Measurements from ENCODE around the gene CACNG4.

The CACNG4 gene

DNA sequence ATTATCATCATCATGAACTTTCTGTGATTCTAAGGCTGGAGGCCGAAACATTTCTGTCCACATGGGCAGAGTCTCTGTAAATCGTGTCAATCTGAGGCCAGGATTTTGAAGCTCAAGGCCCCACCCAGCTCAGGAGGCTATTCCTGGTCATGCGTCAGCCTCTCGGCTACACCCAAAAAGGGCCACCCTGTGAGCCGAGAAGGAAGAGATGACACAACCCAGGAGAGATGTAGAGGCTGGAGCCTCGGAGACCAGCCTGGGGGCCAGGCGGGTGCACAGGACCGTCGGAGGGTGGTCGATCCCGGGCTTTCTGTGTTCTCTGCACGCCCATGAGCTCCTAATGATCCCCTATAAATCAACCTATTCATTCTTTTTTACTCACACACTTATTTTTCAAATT is 78.8 kb downstream of the CACNG4 start:
- no peak for DNase-seq (ENCODE audit: low spot score)

DNA sequence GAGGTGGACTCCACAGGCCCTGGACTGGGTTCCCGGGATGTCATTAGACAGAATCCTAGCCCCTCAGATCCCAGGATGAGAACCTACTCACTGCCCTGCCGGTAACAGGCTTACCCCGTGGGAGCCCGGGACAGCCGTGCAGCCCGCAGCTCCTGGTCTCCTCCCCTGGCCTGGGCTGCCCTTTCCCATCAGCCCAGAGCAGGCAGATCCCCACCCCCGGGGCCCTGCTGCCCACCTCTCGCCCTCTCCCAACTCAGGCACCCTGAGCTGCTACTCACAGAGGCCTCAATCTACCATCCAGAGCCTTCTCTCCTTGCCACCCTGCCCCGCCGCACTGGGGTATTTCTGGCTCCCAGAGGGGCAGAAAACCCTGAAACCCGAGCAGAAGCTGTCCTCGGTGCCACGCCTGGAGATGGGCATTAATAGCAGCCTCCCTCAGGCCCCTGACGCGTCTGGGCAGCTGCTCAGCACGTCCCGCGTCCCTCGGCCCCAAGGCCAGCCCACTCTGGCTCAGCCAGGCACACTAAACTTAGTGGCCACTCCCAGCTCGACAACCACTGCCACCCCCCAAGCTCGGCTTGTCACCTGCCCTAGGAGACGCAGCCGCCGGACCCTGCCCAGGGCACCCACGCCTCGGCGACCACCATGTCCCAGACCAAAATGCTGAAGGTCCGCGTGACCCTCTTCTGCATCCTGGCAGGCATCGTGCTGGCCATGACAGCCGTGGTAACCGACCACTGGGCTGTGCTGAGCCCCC is 79.7 kb downstream of the CACNG4 start, which contains the start of gene CACNG1:
TSS of gene CACNG1 (plus strand) at position 539 of the 757 bp plus-strand sequence. CDS start at position 646, 107 bp downstream.
- DNase-seq (ENCODE audit: low spot score): no peak

DNA sequence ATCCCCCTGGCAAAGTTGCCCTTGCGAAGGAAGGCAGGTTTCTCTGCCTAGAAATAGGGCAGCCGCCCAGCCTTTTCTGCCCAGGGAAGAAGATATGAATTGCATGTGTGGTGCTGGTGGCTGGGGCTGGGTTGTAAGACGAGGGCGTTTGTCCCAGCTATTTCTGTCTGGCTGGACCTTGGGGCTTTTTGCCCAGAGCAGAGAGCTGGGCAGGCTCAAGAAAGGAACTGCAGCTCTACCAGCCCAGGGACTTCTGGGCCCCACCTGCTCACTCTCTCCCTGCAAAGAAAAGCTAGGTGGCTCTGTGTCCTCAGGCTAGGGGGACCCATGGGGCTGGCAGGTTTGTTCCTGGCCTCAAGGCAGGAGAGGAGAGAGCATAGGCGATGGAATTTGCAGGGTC is 80.4 kb downstream of the CACNG4 start:
- no peak for DNase-seq (ENCODE audit: low spot score)

DNA sequence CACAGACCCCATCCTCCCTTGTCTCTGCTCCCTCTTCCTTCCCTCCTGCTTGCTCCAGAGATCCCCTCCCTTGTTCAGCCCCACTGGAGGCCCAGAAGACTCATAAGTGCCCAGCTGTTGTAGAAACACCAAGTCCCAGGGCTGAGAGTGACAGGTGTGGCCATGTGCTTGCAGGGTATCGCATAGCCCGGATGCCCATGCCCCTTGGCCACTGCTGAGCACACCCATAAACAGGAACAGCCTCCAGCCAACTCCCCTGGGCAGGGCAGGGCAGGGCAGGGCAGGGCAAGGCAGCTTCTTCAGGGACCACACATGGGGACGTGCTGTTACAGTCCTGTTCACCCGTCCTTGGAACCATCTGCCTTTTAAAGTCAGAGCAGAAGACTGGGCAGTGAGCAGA is 81.9 kb downstream of the CACNG4 start:
- DNase-seq (ENCODE audit: low spot score): no peak

DNA sequence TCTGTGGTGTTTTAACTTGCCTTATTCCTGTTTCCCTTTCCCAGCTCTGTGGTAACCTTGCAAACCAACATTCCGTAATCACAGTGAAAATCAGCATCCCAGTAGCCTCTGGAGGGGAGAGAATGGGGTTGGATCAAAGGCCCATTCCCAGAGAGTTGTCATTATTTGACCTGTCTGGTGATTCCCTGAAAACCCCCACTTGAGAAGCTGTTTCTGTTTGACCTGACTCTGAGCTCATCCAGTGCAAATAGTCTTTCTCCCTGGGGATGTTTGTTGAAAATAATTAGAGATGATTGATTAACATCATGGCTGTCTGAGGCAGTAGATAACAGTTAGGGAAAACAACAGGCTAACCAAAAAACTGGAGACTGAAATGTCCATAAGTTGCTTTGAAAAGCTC is 82.9 kb downstream of the CACNG4 start:
- no peak for DNase-seq (ENCODE audit: low spot score)

DNA sequence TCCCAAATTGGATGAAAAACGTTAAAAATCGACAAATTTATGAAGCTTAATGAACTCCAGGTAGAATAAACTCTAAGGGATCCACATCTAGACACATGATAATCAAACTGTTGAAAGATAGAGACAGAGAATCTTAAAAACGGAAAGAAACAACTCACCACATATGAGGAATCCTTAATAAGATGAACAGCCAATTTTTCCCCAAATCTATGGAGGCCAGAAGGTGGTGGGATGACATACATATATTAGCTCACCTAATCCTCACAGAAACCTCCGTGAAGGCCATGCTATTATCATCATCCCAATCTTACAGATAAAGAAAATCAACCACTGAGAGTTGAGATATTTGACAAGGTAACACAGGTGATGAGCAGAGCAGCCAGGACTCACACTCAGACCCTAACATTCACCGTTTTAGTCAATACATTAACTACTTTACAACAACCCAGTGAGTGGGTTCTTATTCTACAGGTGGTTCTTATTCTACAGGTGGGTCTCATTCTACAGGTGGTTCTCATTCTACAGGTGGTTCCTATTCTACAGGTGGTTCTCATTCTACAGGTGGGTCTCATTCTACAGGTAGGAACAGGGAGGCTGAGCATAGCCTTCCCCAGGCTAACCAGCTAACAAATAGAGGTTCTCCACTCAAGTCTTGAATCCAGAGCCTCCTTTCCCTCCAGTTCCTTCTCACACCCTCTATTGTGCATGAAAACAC is 84.7 kb downstream of the CACNG4 start:
- no peak for DNase-seq (ENCODE audit: low spot score)

- no peak for DNase-seq (ENCODE audit: low spot score)
Measured at GRCh38 chr17:67050066-67050465, 85.6 kb downstream of the CACNG4 start.

- no peak for DNase-seq (ENCODE audit: low spot score)
Measured at GRCh38 chr17:67050471-67051154, 86.1 kb downstream of the CACNG4 start.

- no peak for DNase-seq (ENCODE audit: low spot score)
Measured at GRCh38 chr17:67051155-67051538, 86.6 kb downstream of the CACNG4 start.

DNA sequence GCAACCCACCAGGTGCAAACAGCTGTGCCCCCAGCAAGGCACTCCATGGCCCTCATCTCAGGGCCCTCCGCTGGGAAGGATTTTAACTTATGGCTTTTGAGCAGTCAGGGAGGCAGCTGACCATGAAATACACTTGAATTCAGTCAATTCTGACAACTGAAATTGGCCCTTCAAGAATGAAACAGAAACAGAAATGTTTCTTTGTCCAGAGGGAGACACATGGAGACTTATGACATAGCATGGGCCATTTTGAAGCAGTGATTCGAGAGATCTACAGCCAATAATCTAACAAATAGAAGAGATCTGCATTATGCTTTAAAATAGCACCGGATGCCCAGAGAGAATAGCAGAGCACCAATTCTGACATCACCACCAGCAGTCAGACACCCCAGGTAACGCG is 87.3 kb downstream of the CACNG4 start:
- no peak for DNase-seq (ENCODE audit: low spot score)

DNA sequence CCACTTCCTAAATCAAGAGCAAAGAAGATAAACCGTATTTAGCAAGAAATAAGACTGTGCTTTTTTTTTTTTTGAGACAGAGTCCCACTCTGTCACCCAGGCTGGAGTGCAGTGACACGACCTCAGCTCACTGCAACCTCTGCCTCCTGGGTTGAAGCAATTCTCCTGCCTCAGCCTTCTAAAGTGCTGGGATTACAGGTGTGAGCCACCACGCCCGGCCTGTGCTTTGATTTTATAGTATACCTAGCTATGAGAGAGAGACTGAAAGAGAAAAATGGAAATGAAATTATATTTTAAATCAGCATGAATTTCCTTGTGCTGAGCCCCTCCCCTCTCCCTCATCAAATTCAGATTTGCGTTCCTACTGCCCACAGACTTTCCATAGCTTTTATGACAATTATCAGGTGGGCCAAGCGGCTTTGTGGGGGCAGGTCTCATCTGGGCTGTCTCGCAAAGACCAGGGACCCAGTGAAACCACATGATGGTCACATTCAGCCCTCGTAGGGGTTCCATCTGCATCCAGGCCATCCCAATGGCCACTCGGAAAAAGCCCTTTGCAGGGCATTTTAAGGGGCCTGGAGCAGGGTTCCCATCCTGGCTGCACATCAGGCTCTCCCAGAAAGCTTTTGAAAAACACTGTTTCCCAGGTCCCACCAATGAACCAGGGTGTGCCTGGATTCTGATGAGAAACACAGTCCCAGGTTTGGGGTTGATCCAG is 88.4 kb downstream of the CACNG4 start:
- no peak for DNase-seq (ENCODE audit: low spot score)

- no peak for DNase-seq (ENCODE audit: low spot score)
Measured at GRCh38 chr17:67053438-67054000, 89.0 kb downstream of the CACNG4 start.

DNA sequence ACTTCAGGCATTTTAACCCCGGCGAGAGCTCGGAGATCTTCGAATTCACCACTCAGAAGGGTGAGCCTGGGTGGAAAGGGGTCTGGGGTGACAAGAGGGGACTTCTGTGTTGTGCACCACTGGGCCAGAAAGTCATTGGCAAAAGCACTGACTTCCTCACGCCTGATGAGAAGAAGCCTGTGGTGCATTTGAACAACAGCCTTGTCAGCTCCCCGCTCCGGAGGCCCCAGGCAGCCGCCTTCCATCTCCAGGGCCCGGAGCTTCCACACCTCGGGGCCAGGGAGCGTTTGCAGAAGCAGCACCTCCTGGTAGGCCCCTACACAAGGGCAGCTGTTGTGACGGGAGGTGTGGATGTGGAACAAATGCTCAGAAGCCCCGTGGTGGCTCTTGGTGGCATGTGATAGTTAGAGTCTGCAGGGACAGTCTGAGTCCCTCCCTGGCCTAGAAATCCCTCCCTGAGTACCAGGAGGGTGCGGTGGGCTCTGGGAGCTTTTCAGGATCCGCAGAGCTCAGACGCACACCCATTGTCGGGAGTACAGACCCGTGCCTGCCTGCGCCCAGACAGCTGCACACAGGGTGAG is 89.6 kb downstream of the CACNG4 start:
- no peak for DNase-seq (ENCODE audit: low spot score)

DNA sequence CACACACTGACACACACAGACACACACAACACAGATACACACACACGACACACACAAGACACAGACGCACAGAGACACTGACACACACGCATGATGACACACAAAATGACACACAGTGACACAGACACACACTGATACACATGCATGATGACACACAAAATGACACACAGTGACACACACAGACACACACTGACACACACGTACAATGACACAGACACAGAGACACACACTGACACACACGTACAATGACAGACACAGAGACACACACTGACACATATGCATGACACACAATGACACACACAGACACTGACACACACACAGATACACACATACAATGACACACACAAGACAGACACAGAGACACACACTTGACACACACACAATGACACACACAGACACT is 90.1 kb downstream of the CACNG4 start:
- DNase-seq (ENCODE audit: low spot score): no peak

GRCh38 chr17:67055041-67055443 is 90.5 kb downstream of the CACNG4 start:
- no peak for DNase-seq (ENCODE audit: low spot score)

DNA sequence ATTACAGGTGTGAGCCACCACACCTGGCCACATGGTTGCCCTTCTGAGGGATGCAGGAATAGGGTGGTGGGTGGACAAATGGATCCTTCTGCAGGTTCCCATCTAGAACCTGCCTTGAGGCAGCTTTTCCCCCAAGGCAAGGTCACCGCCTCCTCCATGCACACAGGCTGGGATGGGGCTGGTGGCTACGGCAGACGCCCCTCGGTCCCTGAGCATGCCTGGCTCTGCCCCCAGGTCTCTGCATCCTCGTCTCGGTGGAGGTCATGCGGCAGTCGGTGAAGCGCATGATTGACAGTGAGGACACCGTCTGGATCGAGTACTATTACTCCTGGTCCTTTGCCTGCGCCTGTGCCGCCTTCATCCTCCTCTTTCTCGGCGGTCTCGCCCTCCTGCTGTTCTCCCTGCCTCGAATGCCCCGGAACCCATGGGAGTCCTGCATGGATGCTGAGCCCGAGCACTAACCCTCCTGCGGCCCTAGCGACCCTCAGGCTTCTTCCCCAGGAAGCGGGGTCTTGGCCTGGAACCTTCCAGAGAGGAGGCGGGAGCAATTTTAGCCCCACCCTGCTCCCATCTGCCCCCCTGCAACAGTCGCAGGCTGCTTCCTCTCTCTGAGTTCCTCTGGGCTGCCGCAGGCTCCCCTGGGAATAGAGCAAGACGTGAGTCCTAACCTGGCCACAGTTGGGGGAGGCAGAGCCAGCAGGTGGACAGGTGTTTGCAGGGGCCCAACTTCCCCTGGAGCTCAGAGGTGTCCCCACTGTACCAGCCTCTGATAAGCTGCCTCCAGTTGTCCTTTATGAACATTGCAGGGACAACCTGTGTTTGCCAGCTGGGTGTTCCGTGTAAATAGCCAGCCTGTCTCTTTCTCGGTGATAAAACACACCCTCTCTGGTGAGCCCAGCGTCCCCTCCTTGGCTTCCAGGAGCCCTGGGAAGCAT is 91.6 kb downstream of the CACNG4 start:
- DNase-seq (ENCODE audit: low spot score): no peak

DNA sequence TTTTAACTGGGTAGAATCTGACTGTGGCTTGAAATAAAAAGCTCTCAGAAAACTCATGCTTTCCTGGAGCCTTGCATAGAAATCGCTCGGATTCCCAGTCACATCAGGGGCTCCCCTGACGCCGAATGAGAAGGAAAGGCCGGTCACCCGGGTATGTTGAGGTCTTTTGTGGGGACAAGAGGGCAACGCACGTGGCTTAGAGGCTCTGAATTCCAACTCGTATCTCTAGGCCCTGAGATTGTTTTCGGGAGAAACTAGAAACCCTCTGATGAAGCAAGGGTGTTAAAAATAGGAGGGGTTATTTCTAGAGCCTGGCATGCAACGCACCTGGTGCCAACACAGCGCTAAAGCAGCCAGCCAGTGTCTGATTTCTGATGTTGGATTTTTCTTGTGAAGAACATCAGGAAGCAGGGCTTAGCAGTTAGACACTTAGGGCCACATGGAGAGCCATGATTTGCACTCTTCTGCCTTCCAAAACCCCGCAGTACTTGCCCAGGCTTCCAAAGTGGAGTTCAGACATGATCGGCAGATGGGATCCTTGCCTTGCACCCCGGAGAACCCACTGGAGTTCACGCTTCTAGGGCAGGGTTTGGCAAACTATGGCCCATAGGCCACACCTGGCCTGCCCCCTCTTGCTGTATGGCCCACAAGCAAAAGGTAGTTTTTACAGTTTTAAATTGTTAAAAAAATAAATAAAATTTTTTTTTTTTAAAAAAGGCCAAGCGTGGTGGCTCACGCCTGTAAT is 92.4 kb downstream of the CACNG4 start:
- DNase-seq (ENCODE audit: low spot score): no peak

DNA sequence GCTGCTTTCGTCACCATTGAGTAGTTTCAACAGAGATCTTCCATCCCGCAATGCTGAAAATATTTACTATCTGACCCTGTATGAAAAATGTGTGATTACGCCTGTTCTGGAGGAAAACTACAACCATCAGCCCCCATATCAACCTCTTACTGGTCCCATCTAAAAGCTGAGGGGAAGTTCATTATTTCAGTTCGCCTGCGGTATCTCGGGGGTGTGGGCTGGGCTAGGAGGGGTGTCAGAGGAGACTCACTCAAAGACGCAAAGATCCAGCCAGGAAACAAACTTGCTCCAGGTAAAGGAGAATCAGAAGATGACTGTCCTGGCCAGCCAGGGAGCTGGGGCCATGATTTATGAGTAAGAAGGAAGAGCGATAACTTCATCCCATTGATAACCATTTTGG is 93.5 kb downstream of the CACNG4 start:
- no peak for DNase-seq (ENCODE audit: low spot score)

GRCh38 chr17:67059372-67059771 is 94.9 kb downstream of the CACNG4 start:
- DNase-seq (ENCODE audit: low spot score): no peak

DNA sequence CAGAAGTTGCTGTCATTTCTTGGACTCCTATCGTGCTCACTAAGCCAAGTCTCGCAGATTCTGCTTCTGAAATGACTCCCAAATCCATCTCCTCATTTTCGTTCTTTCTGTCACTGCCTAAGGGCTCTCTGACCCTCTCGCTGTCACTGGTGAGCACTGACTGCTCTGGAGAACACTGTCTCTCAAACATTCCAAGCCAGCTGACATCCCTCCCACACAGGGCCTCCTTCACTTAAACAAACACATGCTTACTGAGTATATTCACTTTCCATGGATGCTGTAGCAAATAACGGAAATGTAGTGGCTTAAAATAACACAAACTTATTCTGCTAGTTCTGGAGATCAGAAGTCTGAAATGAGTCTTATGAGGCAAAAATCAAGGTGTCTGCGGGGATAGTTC is 98.6 kb downstream of the CACNG4 start:
- no peak for DNase-seq (ENCODE audit: low spot score)

Measured in cerebellar cortex (tissue), 1 donor.